Effector memory CD4-positive, alpha-beta T cell (primary cell): ENCODE data around the gene FMOD.

ENCODE experiments used
- DNase-seq, 3 donors: peaks; one replicate each; pipeline ENCODE4 v3.0.0-alpha.2; 2020
- H3K27ac ChIP-seq: 2 replicates; pipeline ENCODE4 v1.7.0; 2013; ENCODE audit warnings: mild to moderate bottlenecking, low read length, moderate library complexity; ENCODE audit not compliant: insufficient read depth, poor library complexity, severe bottlenecking
- H3K27me3 ChIP-seq: replicated peaks from 2 replicates; pipeline ENCODE4 v1.7.0; 2013; ENCODE audit warnings: mild to moderate bottlenecking, low read length; ENCODE audit not compliant: insufficient read depth, control insufficient read depth, poor library complexity, severe bottlenecking
- H3K36me3 ChIP-seq: 2 replicates; pipeline ENCODE4 v1.7.0; 2013; ENCODE audit warnings: mild to moderate bottlenecking, low read length, moderate library complexity; ENCODE audit not compliant: control insufficient read depth, insufficient read depth
- H3K4me1 ChIP-seq: 2 replicates; pipeline ENCODE4 v1.7.0; 2013; ENCODE audit warnings: low read length, mild to moderate bottlenecking; ENCODE audit not compliant: control insufficient read depth, insufficient read depth, poor library complexity, severe bottlenecking
- H3K4me3 ChIP-seq: 2 replicates; pipeline ENCODE4 v1.7.0; 2013; ENCODE audit warnings: low read length, low read depth, mild to moderate bottlenecking; ENCODE audit not compliant: insufficient read depth, poor library complexity, severe bottlenecking
- H3K9me3 ChIP-seq: 2 replicates; pipeline ENCODE4 v1.7.0; 2013; ENCODE audit warnings: mild to moderate bottlenecking, low read length, moderate library complexity; ENCODE audit not compliant: control insufficient read depth

Gene FMOD

DNA sequence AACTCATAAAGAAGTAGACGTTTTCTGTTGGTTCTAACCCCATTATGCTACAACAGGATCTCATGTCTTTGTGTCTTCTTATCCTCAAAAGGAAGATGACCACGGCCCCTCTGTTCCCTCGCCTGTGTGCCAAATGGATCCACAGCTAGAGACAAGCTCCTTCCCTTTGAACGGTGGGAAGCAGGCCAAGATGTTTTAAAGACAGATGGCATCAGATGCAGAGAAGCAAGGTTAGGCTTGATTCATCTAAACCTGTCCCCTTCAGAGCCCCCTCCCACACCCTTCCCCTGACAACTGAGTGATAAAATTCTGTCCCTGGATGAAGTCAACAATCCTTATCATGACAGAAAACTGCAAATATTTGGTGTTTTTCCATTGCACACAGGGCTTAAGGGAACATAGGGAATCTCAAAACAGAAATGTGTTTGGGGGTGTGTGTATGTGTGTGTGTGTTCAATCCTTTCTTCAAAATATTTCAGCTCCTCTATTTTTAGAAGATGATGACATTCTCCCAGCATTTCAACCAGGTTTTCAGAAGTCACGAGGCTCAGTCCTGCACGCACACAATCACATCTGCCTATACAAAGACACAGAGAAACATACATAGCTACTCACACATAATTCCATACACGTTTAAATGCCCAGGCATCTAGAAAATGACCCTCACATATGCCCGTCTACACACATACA lies 27.8 kb upstream of the FMOD start:
- Histone ChIP-seq H3K36me3 (no peaks in the 10 kb centered on the region), H3K4me1 (no peaks in the 10 kb centered on the region), H3K27me3 (no peaks in the 10 kb centered on the region), H3K4me3 (no peak overlapping the region), H3K27ac (no peak overlapping the region), H3K9me3 (no peaks in the 10 kb centered on the region)
- DNase-seq: no peak

DNA sequence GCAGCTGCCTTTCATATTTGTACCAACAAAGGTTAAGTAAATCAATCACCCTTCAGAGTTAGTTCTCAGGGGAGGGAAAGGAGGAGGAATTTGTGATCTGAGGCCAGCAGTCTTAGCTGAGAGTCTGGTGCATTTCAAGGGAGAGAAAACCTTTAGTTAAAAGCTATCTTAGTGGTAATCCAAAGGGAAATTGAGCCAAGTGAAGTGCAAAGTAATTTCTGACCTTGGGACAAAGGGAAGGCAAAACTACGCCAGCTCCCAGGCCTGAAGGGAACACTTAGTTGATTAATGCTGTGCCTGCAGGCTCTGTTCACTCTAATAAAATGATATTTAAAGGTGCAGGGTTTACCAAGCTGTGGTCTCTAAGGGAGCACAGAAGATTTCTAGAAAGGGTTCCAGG lies 23.1 kb upstream of the FMOD start:
- Histone ChIP-seq H3K27me3 (no peaks in the 10 kb centered on the region), H3K4me3 (no peak overlapping the region), H3K27ac (no peak overlapping the region), H3K9me3 (no peaks in the 10 kb centered on the region), H3K4me1 (no peaks in the 10 kb centered on the region), H3K36me3 (no peaks in the 10 kb centered on the region)
- DNase-seq: no peak

DNA sequence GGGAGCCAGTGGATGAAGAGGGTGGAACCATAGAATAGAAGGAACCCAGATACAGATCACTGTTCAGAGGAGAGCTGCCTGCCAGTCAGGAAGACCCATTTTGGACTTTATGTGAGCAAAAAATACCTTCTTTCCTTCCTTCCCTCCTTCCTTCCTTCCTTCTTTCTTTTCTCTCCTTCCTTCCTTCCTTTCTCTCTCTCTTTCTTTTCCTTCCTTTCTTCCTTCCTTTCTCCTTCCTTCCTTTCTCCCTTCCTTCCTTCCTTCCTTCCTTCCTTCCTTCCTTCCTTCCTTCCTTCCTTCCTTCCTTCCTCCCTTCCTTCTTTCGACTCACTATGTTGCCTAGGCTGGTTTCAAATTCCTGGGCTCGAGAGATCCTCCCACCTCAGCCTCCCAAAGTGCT lies 22.1 kb upstream of the FMOD start:
- Histone ChIP-seq H3K9me3 (no peaks in the 10 kb centered on the region), H3K4me3 (no peak overlapping the region), H3K27ac (no peak overlapping the region), H3K36me3 (no peaks in the 10 kb centered on the region), H3K27me3 (no peaks in the 10 kb centered on the region), H3K4me1 (no peaks in the 10 kb centered on the region)
- no peak for DNase-seq

DNA sequence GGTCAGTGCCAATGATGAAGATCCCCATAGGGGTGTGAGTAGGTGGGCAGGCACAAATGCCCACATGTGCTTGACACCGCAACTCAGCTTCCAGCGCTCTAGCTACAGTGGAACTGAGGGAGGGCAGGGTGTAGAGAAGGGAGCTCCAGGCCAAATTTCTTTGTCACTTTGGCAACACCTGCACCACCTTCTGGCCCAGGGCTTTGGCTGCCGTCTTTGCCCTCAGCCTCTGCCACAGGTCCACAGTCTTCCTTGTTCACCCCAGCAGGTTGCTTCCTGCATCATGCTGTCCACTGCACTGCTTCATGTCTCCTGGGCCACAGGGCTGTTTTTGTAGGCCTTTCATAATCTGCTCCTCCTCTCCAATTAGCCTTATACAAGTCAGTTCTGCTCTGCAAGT lies 20.4 kb upstream of the FMOD start:
- no peak for DNase-seq
- no peak overlapping the region for H3K4me3 ChIP-seq
- H3K9me3 ChIP-seq: no peaks in the 10 kb centered on the region
- H3K4me1 ChIP-seq: no peaks in the 10 kb centered on the region
- H3K27me3 ChIP-seq: no peaks in the 10 kb centered on the region
- H3K36me3 ChIP-seq: no peaks in the 10 kb centered on the region
- H3K27ac ChIP-seq: no peak overlapping the region

DNA sequence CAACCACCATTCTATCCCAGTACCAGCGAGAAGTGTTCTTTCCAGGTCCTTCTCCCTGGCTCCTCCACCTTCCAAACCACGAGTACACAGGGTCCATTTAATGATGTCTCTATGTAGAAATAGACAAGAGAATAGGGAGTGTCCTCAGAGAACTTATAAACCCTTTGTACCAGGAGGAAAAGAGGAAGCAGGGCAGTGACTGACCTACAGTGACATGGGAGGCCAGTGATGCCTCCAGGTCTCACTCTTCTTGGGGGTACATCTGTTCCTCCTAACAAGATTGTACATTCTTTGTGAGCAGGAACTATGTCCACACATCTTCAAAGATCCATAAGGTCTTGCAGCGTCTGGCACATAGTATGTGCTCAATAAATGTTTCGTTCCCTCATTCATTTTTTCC lies 18.7 kb upstream of the FMOD start:
- Histone ChIP-seq H3K4me3 (no peak overlapping the region), H3K4me1 (no peaks in the 10 kb centered on the region), H3K9me3 (no peaks in the 10 kb centered on the region), H3K27ac (no peak overlapping the region), H3K27me3 (no peaks in the 10 kb centered on the region), H3K36me3 (no peaks in the 10 kb centered on the region)
- DNase-seq: no peak

DNA sequence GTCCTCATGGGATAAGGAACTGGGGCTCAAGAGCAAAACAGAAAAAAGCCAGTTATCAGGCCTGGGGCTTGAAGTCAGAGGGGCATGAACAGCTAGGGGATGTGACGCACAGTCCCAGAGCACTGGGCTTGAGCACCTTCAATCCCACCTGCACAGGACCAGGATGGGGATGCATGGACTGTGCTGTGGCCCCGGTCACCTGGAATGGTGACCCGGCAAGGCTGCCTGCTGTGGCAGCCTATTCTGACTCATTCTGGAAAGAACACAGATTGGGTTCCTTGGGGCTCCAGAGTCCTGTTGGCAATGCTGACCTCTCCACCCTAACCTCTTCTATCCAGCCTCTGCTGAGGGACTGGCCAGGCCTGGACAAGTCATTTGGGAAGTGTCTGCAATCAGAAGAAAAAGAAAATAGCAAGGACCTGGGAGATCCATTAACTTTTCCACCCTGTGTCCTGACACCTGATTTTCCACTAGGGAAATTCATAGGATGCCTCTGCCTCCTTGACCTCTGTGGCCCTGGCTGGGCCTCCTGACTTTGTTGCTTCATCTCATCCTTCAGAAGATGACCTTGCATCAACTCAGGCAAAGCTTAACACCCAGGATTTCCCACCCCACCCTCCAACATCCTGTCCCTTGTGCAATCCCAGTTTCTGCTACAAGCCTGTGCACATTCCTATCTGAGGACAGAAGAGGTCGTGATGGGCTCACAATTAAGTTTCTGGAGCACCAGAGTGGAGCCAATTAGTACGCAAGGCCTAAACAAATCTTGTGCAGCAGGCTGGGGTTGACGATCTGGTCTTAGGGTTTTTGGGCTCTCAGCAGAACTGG lies 17.9 kb upstream of the FMOD start:
- H3K36me3 ChIP-seq: no peaks in the 10 kb centered on the region
- H3K4me1 ChIP-seq: no peaks in the 10 kb centered on the region
- H3K9me3 ChIP-seq: no peaks in the 10 kb centered on the region
- H3K4me3 ChIP-seq: no peak overlapping the region
- H3K27me3 ChIP-seq: no peaks in the 10 kb centered on the region
- no peak for DNase-seq
- no peak overlapping the region for H3K27ac ChIP-seq

DNA sequence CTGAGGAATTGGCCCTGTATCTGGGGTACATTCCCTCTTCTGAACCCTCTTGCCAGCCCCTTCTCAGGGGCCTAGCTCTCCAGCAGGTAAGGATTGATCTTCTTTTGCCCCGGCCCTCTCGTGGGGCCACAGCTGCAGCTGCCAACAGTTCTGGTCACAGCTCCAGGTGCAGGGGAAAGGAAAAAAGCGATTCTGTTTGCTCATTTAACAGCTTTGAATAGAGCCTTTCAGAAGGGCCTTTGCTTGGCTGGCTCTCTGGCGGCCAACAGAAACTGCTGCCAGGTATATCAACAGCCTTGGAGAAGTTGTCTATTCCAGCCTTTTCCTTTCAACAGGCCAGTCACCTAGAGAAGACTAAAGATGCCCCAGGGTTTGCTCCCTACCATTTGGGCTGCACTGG lies 16.1 kb upstream of the FMOD start:
- Histone ChIP-seq H3K4me3 (no peak overlapping the region), H3K27ac (no peak overlapping the region), H3K9me3 (no peaks in the 10 kb centered on the region), H3K36me3 (no peaks in the 10 kb centered on the region), H3K27me3 (no peaks in the 10 kb centered on the region), H3K4me1 (no peaks in the 10 kb centered on the region)
- DNase-seq: no peak

DNA sequence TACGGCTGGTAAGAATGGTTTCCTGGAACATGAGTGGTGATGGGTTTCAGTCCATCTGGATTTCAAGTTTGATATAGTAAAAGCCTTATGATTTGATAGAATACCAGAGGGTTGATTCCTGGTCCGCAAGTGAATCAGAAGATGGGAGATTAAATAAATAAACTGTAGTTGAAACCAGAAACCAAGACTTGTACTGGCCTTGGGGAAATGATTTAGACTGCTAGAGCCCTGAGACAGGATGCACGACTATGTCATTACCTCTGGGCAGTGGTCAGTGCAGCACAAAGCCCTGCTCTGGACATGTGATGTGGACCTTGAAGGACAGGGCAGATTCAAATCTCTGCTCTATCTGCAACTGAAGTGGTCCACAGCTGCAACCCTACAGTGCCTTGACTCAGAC lies 15.6 kb upstream of the FMOD start:
- Histone ChIP-seq H3K4me3 (no peak overlapping the region), H3K4me1 (no peaks in the 10 kb centered on the region), H3K27ac (no peak overlapping the region), H3K9me3 (no peaks in the 10 kb centered on the region), H3K36me3 (no peaks in the 10 kb centered on the region), H3K27me3 (no peaks in the 10 kb centered on the region)
- no peak for DNase-seq

DNA sequence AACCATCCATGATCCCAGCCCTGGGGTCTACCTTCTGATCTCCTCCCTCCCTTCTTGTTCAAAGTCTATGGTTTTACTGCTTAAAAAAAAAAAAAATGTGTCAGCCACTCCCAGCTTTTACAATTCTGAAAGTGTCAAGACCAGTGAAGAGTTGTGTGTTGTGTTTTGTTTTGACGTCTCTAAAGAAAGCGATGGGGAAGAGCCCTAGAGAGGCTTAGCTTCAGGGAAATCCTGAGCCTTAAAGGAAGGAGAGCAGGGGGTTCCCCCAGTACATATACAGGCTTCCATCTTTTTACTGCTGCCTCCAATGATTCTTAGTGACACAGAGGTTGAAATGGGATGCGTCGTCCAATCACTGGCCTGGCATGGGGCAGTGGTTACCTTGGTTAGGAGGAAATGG lies 13.9 kb upstream of the FMOD start:
- Histone ChIP-seq H3K9me3 (no peaks in the 10 kb centered on the region), H3K36me3 (no peaks in the 10 kb centered on the region), H3K4me3 (no peak overlapping the region), H3K27me3 (peaks cover 6% of the 10 kb centered on the region), H3K4me1 (no peaks in the 10 kb centered on the region), H3K27ac (no peak overlapping the region)
- DNase-seq: no peak

DNA sequence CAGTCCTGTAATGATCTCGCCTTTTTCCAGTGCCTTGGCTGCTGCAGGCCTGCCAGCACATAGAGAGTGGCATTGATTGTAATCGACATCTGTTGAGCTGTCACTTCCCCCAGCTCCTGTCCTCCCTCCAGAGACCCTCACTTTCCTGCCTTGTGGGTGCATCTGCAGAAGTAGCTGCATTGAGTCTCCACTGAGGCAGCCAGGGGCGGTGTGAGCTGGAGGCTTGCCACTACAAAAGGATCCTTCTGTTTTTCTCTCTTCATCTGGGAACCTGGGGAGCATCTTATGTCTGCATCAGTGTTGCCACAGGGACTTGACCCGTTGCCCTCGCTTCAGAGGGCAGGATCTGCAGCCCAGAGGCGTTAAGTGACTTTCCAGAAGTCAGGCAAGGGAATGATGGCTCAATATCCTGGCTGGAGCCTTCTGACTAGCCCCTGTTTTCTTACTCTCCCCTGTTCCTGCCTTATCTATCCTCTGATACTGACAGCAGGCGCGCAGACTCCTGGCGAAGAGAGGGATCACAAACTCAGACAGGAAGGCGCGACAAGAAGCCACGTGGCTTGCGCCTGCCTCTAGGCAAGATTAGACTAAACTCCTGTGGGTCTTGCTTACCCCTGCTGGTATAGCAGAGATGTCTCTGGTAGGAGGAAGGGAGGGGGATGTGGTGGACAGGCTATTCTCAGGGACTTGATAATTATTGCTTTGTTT lies 13.3 kb upstream of the FMOD start:
- peaks cover 6% of the 10 kb centered on the region for H3K27me3 ChIP-seq

More for the DNA sequence above, 13.3 kb upstream of the FMOD start:
- no peak overlapping the region for H3K27ac ChIP-seq
- no peaks in the 10 kb centered on the region for H3K4me1 ChIP-seq
- H3K36me3 ChIP-seq: no peaks in the 10 kb centered on the region
- no peak for DNase-seq
- no peak overlapping the region for H3K4me3 ChIP-seq
- H3K9me3 ChIP-seq: no peaks in the 10 kb centered on the region
